ENCODE data around the gene CRADD.

Gene CRADD

GRCh38 chr12:93719710-93720109 is 42.5 kb downstream of the CRADD start (continued):
- TF ChIP-seq ZNF639 (tag by site-specific recombination; IDR thresholded peaks at IDR 0.05) (no peak), ZNF580 (tag by site-specific recombination; IDR thresholded peaks at IDR 0.05) (no peak), GLIS1 (tag by site-specific recombination; IDR thresholded peaks at IDR 0.05) (no peak)

GRCh38 chr12:93720559-93720958 is 43.4 kb downstream of the CRADD start:
- TF ChIP-seq ZNF529 (tag by site-specific recombination; IDR thresholded peaks at IDR 0.05; ENCODE audit: insufficient replicate concordance) (no peak), ZNF211 (tag by site-specific recombination; IDR thresholded peaks at IDR 0.05; ENCODE audit: low read depth) (peak; percentile 98)
- H3K9me3 ChIP-seq (ENCODE audit: control insufficient read depth, insufficient read depth, low read depth, low read length), result no peaks in the 10 kb centered on the region
- H3K27ac ChIP-seq (ENCODE audit: extremely low read depth, low read depth, low read length), result no peak overlapping the region
- POLR2A ChIA-PET, result no interaction called here
- H3K36me3 ChIP-seq (ENCODE audit: control insufficient read depth in 2 of 2, insufficient read depth in 1 of 2, low read length in 2 of 2), result no peaks in the 10 kb centered on the region
- CTCF ChIA-PET, result no interaction called here
- H3K4me1 ChIP-seq (ENCODE audit: control insufficient read depth, insufficient read depth, low read length), result no peaks in the 10 kb centered on the region
- H3K4me3 ChIP-seq (ENCODE audit: low read depth, low read length), result no peak overlapping the region

GRCh38 chr12:93722179-93722578 is 45.0 kb downstream of the CRADD start:
- CTCF ChIA-PET, result no interaction called here
- POLR2A ChIA-PET, result no interaction called here
- no peak for TF ChIP-seq ZNF280D (tag by site-specific recombination; IDR thresholded peaks at IDR 0.05)
- TF ChIP-seq ZNF558 (tag by site-specific recombination; IDR thresholded peaks at IDR 0.05), result peak; percentile 90; the same call in 1 of the 2 replicates

GRCh38 chr12:93722835-93723567 is 45.8 kb downstream of the CRADD start:
- no peak overlapping the region for H3K4me3 ChIP-seq (ENCODE audit: low read depth, low read length)
- no peaks in the 10 kb centered on the region for H3K9me3 ChIP-seq (ENCODE audit: control insufficient read depth, insufficient read depth, low read depth, low read length)
- H3K36me3 ChIP-seq (ENCODE audit: control insufficient read depth in 2 of 2, insufficient read depth in 1 of 2, low read length in 2 of 2), result no peaks in the 10 kb centered on the region
- TF ChIP-seq MZF1 (tag by site-specific recombination; IDR thresholded peaks at IDR 0.05; ENCODE audit: borderline replicate concordance) (no peak), KLF17 (tag by site-specific recombination; IDR thresholded peaks at IDR 0.05) (no peak), ZNF394 (tag by site-specific recombination; IDR thresholded peaks at IDR 0.05; ENCODE audit: borderline replicate concordance) (no peak), SETDB1 (IDR thresholded peaks at IDR 0.05; ENCODE audit: insufficient read length, low read length) (peak; percentile 20), ZNF768 (tag by site-specific recombination; IDR thresholded peaks at IDR 0.05) (no peak)
- ChIA-PET POLR2A (no interaction called here), CTCF (interaction anchor here (0.9 kb wide), 1 partner anchor 197 kb away, joined by 3 read pairs; no protein-coding TSS in a partner anchor)
- no peaks in the 10 kb centered on the region for H3K4me1 ChIP-seq (ENCODE audit: control insufficient read depth, insufficient read depth, low read length)
- H3K27ac ChIP-seq (ENCODE audit: extremely low read depth, low read depth, low read length), result no peak overlapping the region

More at GRCh38 chr12:93722179-93722578, 45.0 kb downstream of the CRADD start:
- Histone ChIP-seq H3K4me3 (ENCODE audit: low read depth, low read length) (no peak overlapping the region), H3K36me3 (ENCODE audit: control insufficient read depth in 2 of 2, insufficient read depth in 1 of 2, low read length in 2 of 2) (no peaks in the 10 kb centered on the region), H3K4me1 (ENCODE audit: control insufficient read depth, insufficient read depth, low read length) (no peaks in the 10 kb centered on the region), H3K9me3 (ENCODE audit: control insufficient read depth, insufficient read depth, low read depth, low read length) (no peaks in the 10 kb centered on the region), H3K27ac (ENCODE audit: extremely low read depth, low read depth, low read length) (no peak overlapping the region)

All from HEK293 (cell line).